NCI-H1092 (cell line): ENCODE data around the gene SRGAP1.
"Not testable (repeated sequence)": the region's sequence is repeated elsewhere in the genome, so short reads cannot be mapped to it uniquely, and the experiment has no call there.

Experiments used
- DNase-seq: peaks from one replicate; lab custom pipeline; 2025; lab: John Stamatoyannopoulos, UW

SRGAP1 gene

DNA sequence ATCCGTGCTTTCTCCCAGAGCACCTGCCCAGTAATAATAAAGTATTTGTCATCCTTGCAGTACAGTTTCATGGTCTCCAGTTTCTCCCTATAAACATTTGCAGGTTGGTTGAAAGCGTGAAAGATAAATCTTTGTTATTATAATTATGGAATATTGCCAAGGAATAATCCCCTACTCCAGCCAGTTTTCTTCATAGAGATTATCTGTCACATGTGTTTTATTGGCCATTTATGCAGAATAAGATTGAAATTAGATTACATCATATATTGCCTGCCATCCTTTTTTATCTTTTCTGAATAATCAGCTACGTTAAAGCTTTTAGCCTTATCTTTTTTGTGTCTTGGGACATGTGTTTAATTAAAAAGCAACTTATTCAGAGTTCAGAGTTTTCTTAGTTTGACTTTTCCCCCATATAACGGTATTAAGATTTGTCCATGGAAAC, 209.6 kb downstream of the SRGAP1 start:
- DNase-seq: no peak

DNA sequence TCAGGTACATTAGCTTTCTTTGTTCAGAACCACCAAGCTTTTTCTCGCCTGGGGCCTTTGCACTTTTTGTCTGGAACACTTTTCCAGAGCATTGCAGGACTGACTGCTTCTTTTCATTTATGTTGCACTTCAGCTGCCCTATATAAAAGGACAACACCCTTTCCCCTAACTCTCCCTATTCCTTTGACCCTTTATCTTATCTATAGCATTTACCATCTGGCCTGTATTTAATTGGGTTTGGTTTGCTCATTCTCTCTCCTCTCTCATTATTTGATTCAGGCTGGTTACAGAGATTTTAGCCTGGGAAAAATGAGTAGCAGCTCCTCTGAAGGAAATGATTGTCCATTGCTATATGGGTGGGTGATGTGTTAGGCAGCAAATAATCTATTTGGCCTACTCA, 212.2 kb downstream of the SRGAP1 start:
- no peak for DNase-seq

DNA sequence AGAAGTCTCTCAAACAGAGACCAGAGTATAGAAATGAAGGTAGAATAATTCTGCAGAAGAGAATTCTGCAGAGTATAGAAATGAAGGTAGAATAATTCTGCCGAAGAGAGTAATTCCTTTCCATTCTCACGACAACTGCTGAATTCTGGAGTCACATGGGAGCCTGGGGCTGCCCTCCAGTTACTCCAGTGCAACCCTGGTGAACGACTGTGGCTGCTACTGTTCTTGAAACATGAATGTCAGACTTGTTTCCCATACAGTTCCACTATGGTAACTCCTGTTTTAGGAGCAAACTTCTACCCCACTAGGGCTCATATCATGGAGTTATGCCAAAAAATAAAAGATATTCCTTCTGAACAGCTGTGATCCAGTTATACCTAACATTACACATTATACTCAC, 213.2 kb downstream of the SRGAP1 start:
- no peak for DNase-seq

DNA sequence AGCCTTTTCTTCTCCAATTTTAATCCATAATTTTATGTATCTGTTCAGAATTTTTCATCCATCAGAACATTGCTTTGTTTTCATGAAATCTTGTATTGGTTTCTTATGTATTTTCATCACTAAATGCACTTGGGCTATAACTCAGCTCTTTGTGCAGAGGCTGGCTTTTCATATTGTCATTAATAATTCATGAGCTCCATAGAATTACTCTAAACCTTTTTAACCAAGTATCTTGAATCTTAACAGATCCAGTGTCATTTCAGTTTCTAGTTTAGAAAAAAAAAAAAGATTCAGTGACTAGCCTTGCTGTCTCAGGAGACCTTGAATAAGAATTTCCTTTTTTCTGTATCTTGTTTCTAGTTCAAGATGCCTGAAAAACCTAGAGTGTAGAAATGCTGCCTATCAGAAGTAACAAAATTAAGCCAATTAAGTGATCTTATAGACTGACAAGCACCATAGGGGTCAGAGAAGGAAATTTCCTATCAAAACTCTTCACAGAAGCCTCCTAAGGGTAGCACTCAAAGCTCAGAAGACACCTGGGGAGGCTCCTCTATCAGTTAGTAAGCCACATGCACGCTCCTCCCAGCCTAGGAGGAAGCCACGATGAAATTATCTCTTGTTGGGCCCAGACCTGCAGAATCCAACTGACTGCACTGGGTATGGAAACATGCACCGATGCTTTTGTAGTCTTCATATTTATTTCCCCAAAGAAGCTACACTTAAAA, 214.2 kb downstream of the SRGAP1 start:
- DNase-seq: no peak

DNA sequence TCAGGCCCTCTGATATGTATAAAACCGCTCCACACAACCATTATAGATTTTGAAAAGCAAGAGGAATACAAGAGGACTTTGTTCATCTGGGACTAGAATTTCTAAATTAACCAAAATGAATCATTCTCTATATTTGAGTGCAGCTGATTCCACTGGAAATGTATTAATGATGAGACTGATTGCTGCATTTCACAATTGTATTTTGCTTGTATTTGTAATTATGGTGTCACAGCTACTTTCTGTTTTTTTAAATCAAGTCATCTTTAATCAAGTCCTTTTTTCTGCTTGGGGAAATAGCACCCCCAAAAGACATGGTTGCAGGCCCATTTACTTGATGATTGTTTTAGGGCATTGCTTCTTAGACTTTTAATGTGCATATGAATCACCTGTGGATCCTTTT, 215.2 kb downstream of the SRGAP1 start:
- DNase-seq: no peak

- DNase-seq: no peak
Measured at GRCh38 chr12:64061868-64062375, 217.4 kb downstream of the SRGAP1 start.

DNA sequence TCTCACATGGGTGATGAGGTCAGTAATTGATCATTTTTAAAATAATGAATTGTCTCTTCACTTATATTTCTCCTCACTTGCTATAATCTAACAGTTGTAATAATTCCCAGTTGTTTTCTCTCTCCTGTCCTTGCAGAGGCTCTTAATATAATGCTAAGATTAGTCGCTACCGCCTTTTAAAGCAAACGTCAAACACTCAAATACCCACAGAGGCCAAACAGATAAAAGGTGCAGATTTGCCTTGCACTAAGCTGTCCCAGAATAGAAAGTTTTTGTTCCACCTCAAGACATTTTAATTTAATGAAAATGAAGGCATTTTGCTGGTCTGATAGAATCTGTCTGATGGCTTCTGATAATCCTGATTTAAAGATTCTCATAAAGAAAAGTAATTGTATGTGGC, 218.6 kb downstream of the SRGAP1 start:
- DNase-seq: no peak

GRCh38 chr12:64064240-64064639, 219.7 kb downstream of the SRGAP1 start:
- no peak for DNase-seq

DNA sequence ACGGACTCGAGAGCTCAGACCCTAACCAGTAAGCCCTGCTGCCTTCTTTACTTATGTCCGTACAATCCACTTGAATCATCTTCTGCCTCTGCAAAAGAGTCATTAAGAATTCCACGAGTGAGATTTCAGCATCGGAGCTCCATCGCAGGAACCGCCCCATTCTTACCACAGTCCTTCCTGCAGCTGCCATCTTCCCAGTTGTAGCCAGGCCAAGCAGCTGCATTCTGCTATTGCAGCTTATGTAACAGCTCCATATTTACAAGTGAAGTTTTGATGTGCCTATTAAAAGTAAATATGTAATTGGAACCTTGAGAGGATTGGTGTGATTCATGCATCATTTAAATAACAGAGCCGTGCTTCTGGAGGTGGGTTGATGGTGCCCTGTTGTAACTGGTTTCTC, 220.2 kb downstream of the SRGAP1 start:
- DNase-seq: no peak

DNA sequence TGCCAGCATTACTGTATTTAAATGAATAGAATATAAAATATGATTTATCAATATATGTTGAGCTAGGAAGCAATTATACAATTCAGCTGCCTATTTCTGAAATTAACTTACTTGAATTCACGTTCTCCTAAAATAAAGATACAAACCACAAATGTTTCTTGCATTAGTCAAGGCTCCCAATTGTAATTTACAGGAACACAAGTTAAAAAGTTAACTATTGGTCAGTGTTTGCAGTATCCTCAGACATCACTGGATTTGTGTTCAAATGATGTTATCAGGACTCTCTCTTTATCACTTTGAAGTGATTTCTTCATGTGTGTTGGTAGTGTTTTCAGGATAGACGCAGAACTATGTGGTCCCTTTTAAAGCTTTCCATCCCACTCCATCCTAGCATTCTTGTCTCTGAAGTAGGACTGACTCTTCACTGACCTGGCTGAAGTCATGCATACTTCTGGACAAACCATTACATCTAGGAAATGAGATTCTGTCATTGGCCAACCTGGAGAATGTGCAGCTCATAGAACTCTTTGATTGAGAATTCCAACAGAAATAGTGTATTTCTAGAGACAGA, 221.5 kb downstream of the SRGAP1 start:
- DNase-seq: no peak

- DNase-seq: no peak
Measured at GRCh38 chr12:64066776-64067175, 222.3 kb downstream of the SRGAP1 start.

DNA sequence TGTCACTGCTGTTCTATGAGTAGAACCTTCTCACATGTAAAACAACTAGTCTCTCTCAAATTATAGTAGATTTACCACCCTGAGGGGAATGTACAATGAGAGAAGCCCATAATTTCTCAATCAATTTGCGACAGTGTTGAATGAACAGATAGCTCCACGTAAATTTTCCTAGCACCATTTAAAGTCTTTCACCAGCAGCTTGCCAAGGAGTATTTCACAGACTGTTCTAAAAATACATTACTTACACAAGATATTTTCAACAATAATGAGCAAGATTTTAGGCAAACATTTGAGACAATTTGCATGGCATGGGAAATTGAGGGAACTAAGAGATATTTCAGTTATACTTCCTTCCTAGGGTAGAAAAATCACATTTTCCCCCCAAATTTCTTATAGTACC, 226.0 kb downstream of the SRGAP1 start:
- no peak for DNase-seq

GRCh38 chr12:64072916-64073575, 228.5 kb downstream of the SRGAP1 start:
- no peak for DNase-seq

DNA sequence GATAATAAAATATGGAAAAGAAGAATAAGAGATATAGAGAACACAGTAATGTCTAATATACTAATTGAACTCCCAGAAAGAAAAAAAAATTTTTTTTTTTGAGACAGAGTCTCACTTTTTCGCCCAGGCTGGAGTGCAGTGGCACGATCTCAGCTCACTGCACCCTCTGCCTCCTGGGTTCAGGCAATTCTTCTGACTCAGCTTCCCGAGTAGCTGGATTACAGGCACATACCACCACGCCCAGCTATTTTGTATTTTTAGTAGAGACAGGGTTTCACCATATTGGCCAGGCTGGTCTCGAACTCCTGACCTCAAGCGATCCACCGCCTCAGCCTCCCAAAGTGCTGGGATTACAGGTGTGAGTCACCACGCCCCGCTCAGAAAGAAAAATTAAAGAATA, 232.1 kb downstream of the SRGAP1 start:
- not testable (repeated sequence) for DNase-seq

- DNase-seq: no peak
Measured at GRCh38 chr12:64077922-64078321, 233.4 kb downstream of the SRGAP1 start.

- no peak for DNase-seq
Measured at GRCh38 chr12:64080319-64081007, 236.0 kb downstream of the SRGAP1 start.

- DNase-seq: no peak
Measured at GRCh38 chr12:64081008-64081404, 236.5 kb downstream of the SRGAP1 start.

DNA sequence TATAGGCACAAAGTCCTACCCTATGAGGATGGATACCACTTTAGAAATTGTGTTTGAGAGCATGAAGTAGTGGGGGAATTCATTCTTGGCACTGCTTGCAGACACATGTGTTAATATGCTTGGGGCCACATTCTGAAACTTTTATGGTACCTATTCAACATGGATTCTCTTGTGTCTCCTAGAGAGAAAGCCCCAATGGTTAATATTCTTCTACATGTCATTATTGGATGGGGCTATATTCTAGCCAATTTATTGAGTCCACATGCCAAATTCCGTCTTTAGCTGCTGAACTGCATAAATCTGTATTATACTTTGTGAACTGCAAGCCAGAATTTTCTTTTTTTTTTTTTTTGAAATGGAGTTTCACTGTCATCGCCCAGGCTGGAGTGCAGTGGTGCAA, 237.6 kb downstream of the SRGAP1 start:
- DNase-seq: no peak

- DNase-seq: no peak
Measured at GRCh38 chr12:64082866-64083268, 238.4 kb downstream of the SRGAP1 start.

GRCh38 chr12:64083285-64084210, 239.0 kb downstream of the SRGAP1 start:
- no peak for DNase-seq

- no peak for DNase-seq
Measured at GRCh38 chr12:64085154-64085553, 240.7 kb downstream of the SRGAP1 start.

GRCh38 chr12:64085996-64086395, 241.5 kb downstream of the SRGAP1 start:
- no peak for DNase-seq
